ENCODE measurements around the gene CADM2. TPM values are rescaled to one million over a fixed set of nuclear protein-coding genes. Genes with fewer than 3 reads are reported as not detected.

CADM2 gene
- total RNA-seq, 1 experiment from 2014 or later = 10.9 TPM

DNA sequence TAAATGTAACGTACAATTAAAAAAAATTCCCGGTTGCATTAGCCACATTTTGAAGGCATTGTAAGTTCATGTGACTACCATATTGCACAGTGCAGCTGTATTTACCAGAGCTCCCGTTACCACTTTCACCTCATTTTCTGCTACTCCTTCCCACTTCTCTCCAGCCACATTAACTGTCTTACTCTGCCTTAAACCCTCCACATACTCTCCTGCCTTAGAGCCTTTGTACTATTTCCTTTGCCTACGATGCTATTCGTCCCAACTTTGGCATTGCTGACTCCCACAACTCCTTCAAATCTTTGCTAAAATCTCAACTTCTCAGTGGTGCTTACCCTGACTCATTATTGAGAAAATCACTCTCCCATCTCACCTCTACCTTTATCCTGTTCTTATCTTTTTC lies 115.2 kb downstream of the CADM2 start:
- no peak overlapping the region for H2BK15ac ChIP-seq (ENCODE audit: low read depth, low read length)
- Mint-ChIP-seq H3K36me3 (ENCODE audit: insufficient read depth in 1 of 3, low read depth in 3 of 3) (no peaks in the 10 kb centered on the region), H3K27ac (peak overlapping the region; percentile 6 to 46 (median 32); a peak in 5 of 7 replicates), H3K9me3 (no peaks in the 10 kb centered on the region), H3K4me3 (no peak overlapping the region), H3K4me1 (peaks cover 16 to 22% of the 10 kb centered on the region in 2 experiments), H3K27me3 (ENCODE audit: low read depth) (no peaks in the 10 kb centered on the region)
- no CpG with 5 or more reads among the region's 5 CpGs for WGBS (ENCODE audit: extremely low coverage, insufficient read length, low lambda C conversion rate)
- no peak overlapping the region for H3K9ac ChIP-seq (ENCODE audit: extremely low read depth, insufficient read length, low read length)
- no peak overlapping the region for H3K4me2 ChIP-seq (ENCODE audit: insufficient read depth, insufficient read length, low read length)
- no peak overlapping the region for H2AFZ ChIP-seq (ENCODE audit: low read length)
- no peaks in the 10 kb centered on the region for H3K79me1 ChIP-seq (ENCODE audit: insufficient read depth, low read depth, low read length, poor library complexity, severe bottlenecking)
- no peak overlapping the region for H3K18ac ChIP-seq (ENCODE audit: insufficient read length, low read depth, low read length)
- H2BK20ac ChIP-seq (ENCODE audit: low read depth, low read length, poor library complexity, severe bottlenecking) = no peak overlapping the region
- no peaks in the 10 kb centered on the region for H3K79me2 ChIP-seq (ENCODE audit: insufficient read depth, low read length)
- H3K27ac ChIP-seq (ENCODE audit: insufficient read length, low read depth, low read length) = no peak overlapping the region
- H3K56ac ChIP-seq (ENCODE audit: insufficient read length, low read depth, low read length) = no peak overlapping the region
- H2BK5ac ChIP-seq (ENCODE audit: insufficient read length, low read length) = no peak overlapping the region
- H3K9me3 ChIP-seq (ENCODE audit: control insufficient read depth, low read depth, low read length) = no peaks in the 10 kb centered on the region
- H3K14ac ChIP-seq (ENCODE audit: insufficient read depth, low read length) = no peak overlapping the region
- no peak overlapping the region for H4K8ac ChIP-seq (replicated peaks; ENCODE audit: insufficient read length, low read depth, low read length)
- H2BK120ac ChIP-seq (ENCODE audit: low read depth, low read length, poor library complexity, severe bottlenecking) = no peak overlapping the region
- H3T11ph ChIP-seq (ENCODE audit: low read length) = no peak overlapping the region
- H3K27me3 ChIP-seq (ENCODE audit: insufficient read depth, low read length) = no peaks in the 10 kb centered on the region
- DNase-seq = no peak
- no peak for TF ChIP-seq CTCF (conservative IDR thresholded peaks at IDR 0.05)
- no peaks in the 10 kb centered on the region for H3K4me1 ChIP-seq (ENCODE audit: insufficient read depth, low read length)
- no peak overlapping the region for H2BK12ac ChIP-seq (ENCODE audit: insufficient read length, low read depth, low read length)
- no peak overlapping the region for H3K4ac ChIP-seq (ENCODE audit: low read depth, low read length)
- H4K20me1 ChIP-seq (ENCODE audit: control insufficient read depth, insufficient read depth, insufficient read length) = no peaks in the 10 kb centered on the region
- no peaks in the 10 kb centered on the region for H3K23me2 ChIP-seq (ENCODE audit: insufficient read length, low read depth, low read length, poor library complexity, severe bottlenecking)
- no peak overlapping the region for H2AK5ac ChIP-seq (ENCODE audit: insufficient read length, low read length)
- H3K23ac ChIP-seq (ENCODE audit: insufficient read length, low read depth, low read length) = no peak overlapping the region
- H4K91ac ChIP-seq (ENCODE audit: insufficient read length, low read depth, low read length) = no peak overlapping the region
- H4K5ac ChIP-seq (ENCODE audit: insufficient read length, low read depth, low read length) = no peak overlapping the region

Data from H9 (cell line).